SK-N-SH (cell line): ENCODE results near the gene ELFN2. TPM values are rescaled to one million over a fixed set of nuclear protein-coding genes. Genes with fewer than 3 reads are reported as not detected.

ENCODE experiments used
- CTCF ChIA-PET: fragments of 300-600, 350-600 bp; formaldehyde crosslinking; extraction: SDS; loops from one replicate; lab custom pipeline; 2021; lab: Yijun Ruan, JAX
- POLR2A ChIA-PET: fragments of 350-600 bp; sonication (Branson Sonifier 250); formaldehyde crosslinking; extraction: SDS; loops from one replicate; lab custom pipeline; 2020; ENCODE audit warnings: antibody characterized with exemption, inconsistent platforms; lab: Yijun Ruan, JAX
- DNase-seq: peaks from one replicate; pipeline ENCODE4 v3.0.0; 2012
- H2AFZ ChIP-seq: fragments of 200-600 bp; sonication (generic); 2 replicates; pipeline ENCODE4 v1.8.1; 2016; ENCODE audit warnings: antibody characterized with exemption, mild to moderate bottlenecking, low read depth
- H3F3A ChIP-seq: fragments of 200-600 bp; sonication (generic); replicated peaks from 2 replicates; pipeline ENCODE3; 2016; ENCODE audit warnings: antibody characterized with exemption, mild to moderate bottlenecking; ENCODE audit not compliant: insufficient read depth
- H3K27ac ChIP-seq, 2 experiments: fragments of 200-500 bp in 1 of 2; fragments of 200-600 bp in 1 of 2; sonication (Bioruptor generic) in 1 of 2; sonication (generic), shearing (Covaris generic) in 1 of 2; 2 replicates each; pipeline versions ENCODE4 v1.5.1 to v1.6.1; 2014 to 2016; ENCODE audit warnings: low read depth in 2 of 2, inconsistent platforms in 1 of 2, low read length in 1 of 2, mild to moderate bottlenecking in 1 of 2, mixed read lengths in 1 of 2
- H3K27me3 ChIP-seq: fragments of 200-600 bp; sonication (generic), shearing (Covaris generic); 2 replicates; pipeline ENCODE4 v1.6.1; 2016; ENCODE audit warnings: mixed run types; ENCODE audit not compliant: insufficient read depth
- H3K36me3 ChIP-seq, 2 experiments: fragments of 200-500 bp in 1 of 2; fragments of 200-600 bp in 1 of 2; sonication (Bioruptor generic) in 1 of 2; sonication (generic) in 1 of 2; replicated peaks in 1 of 2; 2 replicates each; pipeline versions ENCODE3 to v1.5.1; 2014 to 2016; ENCODE audit warnings: low read length in 1 of 2, mild to moderate bottlenecking in 1 of 2; ENCODE audit not compliant: insufficient read depth in 2 of 2, control insufficient read depth in 1 of 2
- H3K4me1 ChIP-seq, 2 experiments: fragments of 200-500 bp in 1 of 2; fragments of 200-600 bp in 1 of 2; sonication (Bioruptor generic) in 1 of 2; sonication (generic), shearing (Covaris generic) in 1 of 2; 2 replicates each; pipeline versions ENCODE4 v1.5.1 to v1.6.1; 2014 to 2016; ENCODE audit warnings: low read depth in 1 of 2, low read length in 1 of 2, mixed run types in 1 of 2; ENCODE audit not compliant: insufficient read depth in 2 of 2, control insufficient read depth in 1 of 2
- H3K4me2 ChIP-seq: fragments of 200-600 bp; sonication (generic), shearing (Covaris generic); 2 replicates; pipeline ENCODE4 v1.6.1; 2017; ENCODE audit warnings: mixed run types
- H3K4me3 ChIP-seq, 2 experiments: fragments of 200-500 bp in 1 of 2; fragments of 200-600 bp in 1 of 2; sonication (Bioruptor generic) in 1 of 2; sonication (generic), shearing (Covaris generic) in 1 of 2; 2 replicates each; pipeline versions ENCODE4 v1.5.1 to v1.8.1; 2014 to 2016; ENCODE audit warnings: low read depth in 2 of 2, inconsistent platforms in 1 of 2, low read length in 1 of 2, mild to moderate bottlenecking in 1 of 2, mixed read lengths in 1 of 2, moderate library complexity in 1 of 2
- H3K79me2 ChIP-seq: fragments of 200-600 bp; sonication (generic); 2 replicates; pipeline ENCODE4 v1.8.1; 2017; ENCODE audit warnings: mild to moderate bottlenecking; ENCODE audit not compliant: insufficient read depth
- H3K9ac ChIP-seq: fragments of 200-600 bp; sonication (generic); 2 replicates; pipeline ENCODE4 v1.6.1; 2017; ENCODE audit warnings: mixed run types
- H3K9me2 ChIP-seq: fragments of 200-600 bp; sonication (generic); 2 replicates; pipeline ENCODE4 v1.6.1; 2017; ENCODE audit warnings: mixed run types
- H3K9me3 ChIP-seq: fragments of 200-600 bp; sonication (generic); 2 replicates; pipeline ENCODE4 v1.6.1; 2017; ENCODE audit warnings: mixed run types, mild to moderate bottlenecking, moderate library complexity
- H4K20me1 ChIP-seq: fragments of 200-600 bp; sonication (generic); 2 replicates; pipeline ENCODE4 v1.6.1; 2017; ENCODE audit warnings: mild to moderate bottlenecking, mixed run types; ENCODE audit not compliant: insufficient read depth
- CHD2 ChIP-seq: fragments of 150-350 bp; IDR thresholded peaks from 2 replicates; pipeline ENCODE4 v1.6.1; 2018; ENCODE audit warnings: low read length; ENCODE audit not compliant: partially characterized antibody
- CTCF ChIP-seq: fragments of 200-600 bp; sonication (generic); IDR thresholded peaks from 2 replicates; pipeline ENCODE4 v1.6.1; 2017; ENCODE audit warnings: antibody characterized with exemption, mild to moderate bottlenecking, moderate library complexity
- ELF1 ChIP-seq: IDR thresholded peaks from 2 replicates; pipeline ENCODE4 v1.4.0; 2012
- EZH2phosphoT487 ChIP-seq: fragments of 200-600 bp; sonication (generic); IDR thresholded peaks from 2 replicates; pipeline ENCODE4 v1.6.1; 2017; ENCODE audit warnings: low read depth, mixed run types, mild to moderate bottlenecking, antibody characterized with exemption, moderate library complexity, borderline replicate concordance
- FOXM1 ChIP-seq: IDR thresholded peaks from 2 replicates; pipeline ENCODE4 v1.4.0; 2012; ENCODE audit warnings: low read depth, mild to moderate bottlenecking
- JUND ChIP-seq: IDR thresholded peaks from 2 replicates; pipeline ENCODE4 v1.4.0; 2012
- MAX ChIP-seq: IDR thresholded peaks from 2 replicates; pipeline ENCODE4 v1.4.0; 2012; ENCODE audit warnings: low read depth
- MEF2A ChIP-seq: IDR thresholded peaks from 2 replicates; pipeline ENCODE4 v1.4.0; 2012; ENCODE audit warnings: low read depth, borderline replicate concordance
- MXI1 ChIP-seq: IDR thresholded peaks from 2 replicates; pipeline ENCODE4 v1.6.1; 2012; ENCODE audit warnings: mild to moderate bottlenecking, low read depth, low read length, improper control_type of control experiment
- NFIC ChIP-seq: IDR thresholded peaks from 2 replicates; pipeline ENCODE4 v1.4.0; 2012; ENCODE audit warnings: borderline replicate concordance
- NRF1 ChIP-seq: IDR thresholded peaks from 2 replicates; pipeline ENCODE4 v1.6.1; 2012; ENCODE audit warnings: low read depth, mild to moderate bottlenecking, low read length
- PBX3 ChIP-seq: IDR thresholded peaks from 2 replicates; pipeline ENCODE4; 2012
- RCOR1 ChIP-seq: fragments of 150-350 bp; IDR thresholded peaks from 2 replicates; pipeline ENCODE4 v1.6.1; 2017; ENCODE audit warnings: antibody characterized with exemption, low read length
- REST ChIP-seq: IDR thresholded peaks from 2 replicates; pipeline ENCODE4 v1.6.1; 2012; ENCODE audit warnings: mild to moderate bottlenecking, low read depth, low read length, moderate library complexity
- RFX5 ChIP-seq: IDR thresholded peaks from 2 replicates; pipeline ENCODE4 v1.6.1; 2012; ENCODE audit warnings: mild to moderate bottlenecking, improper control_type of control experiment, low read length
- RXRA ChIP-seq: IDR thresholded peaks from 2 replicates; pipeline ENCODE4 v1.4.0; 2012; ENCODE audit warnings: low read depth, mild to moderate bottlenecking, borderline replicate concordance
- SIN3A ChIP-seq: IDR thresholded peaks from 2 replicates; pipeline ENCODE4 v1.6.1; 2012; ENCODE audit warnings: low read depth, mild to moderate bottlenecking, low read length, moderate library complexity, borderline replicate concordance
- TEAD4 ChIP-seq: IDR thresholded peaks from 2 replicates; pipeline ENCODE4 v1.4.0; 2012; ENCODE audit warnings: mild to moderate bottlenecking, borderline replicate concordance; ENCODE audit not compliant: insufficient read depth
- USF2 ChIP-seq: fragments of 150-350 bp; IDR thresholded peaks from 2 replicates; pipeline ENCODE4 v1.6.1; 2017; ENCODE audit warnings: antibody characterized with exemption, low read length, low read depth, borderline replicate concordance
- YY1 ChIP-seq: IDR thresholded peaks from 2 replicates; pipeline ENCODE4 v1.4.0; 2012; ENCODE audit warnings: low read depth, mild to moderate bottlenecking
- WGBS: methylation state at CpG from one replicate; pipeline ENCODE4 v1.1.6; 2017; ENCODE audit warnings: low lambda C conversion rate; 5-methylcytosine and 5-hydroxymethylcytosine counted together
- polyA plus RNA-seq, 3 experiments: library from polyadenylated mRNA; depleted of rRNA; stranded (reverse); fragments of >200 nt; gene quantifications; 2 replicates each; pipeline ENCODE4 v1.2.3, GENCODE V29; 2012

The ELFN2 gene
- polyA plus RNA-seq, 1 of the 3 experiments (the other 2 are of a cell fraction): 2.8 TPM

- Histone ChIP-seq H4K20me1 (no peaks in the 10 kb centered on the region), H3F3A (no peaks in the 10 kb centered on the region), H3K79me2 (no peaks in the 10 kb centered on the region), H3K4me3 (no peak overlapping the region), H3K27me3 (no peaks in the 10 kb centered on the region), H3K36me3 (no peaks in the 10 kb centered on the region), H3K4me2 (no peak overlapping the region), H3K9ac (no peak overlapping the region), H3K9me3 (no peaks in the 10 kb centered on the region)
- CTCF ChIA-PET: interaction anchor here (0.8 to 1.9 kb wide), 3 partner anchors 15 to 214 kb away, joined by 3 to 6 read pairs (median 3); no protein-coding TSS in a partner anchor
- 68% methylated on average over 9 of the region's 14 CpGs for WGBS
- POLR2A ChIA-PET: interaction anchor here (0.6 kb wide), 1 partner anchor 44 kb away, joined by 3 read pairs; no protein-coding TSS in a partner anchor
- TF ChIP-seq EZH2phosphoT487 (no peak), NRF1 (no peak), NFIC (no peak), MXI1 (no peak), FOXM1 (no peak), MEF2A (no peak), SIN3A (no peak), MAX (no peak), REST (no peak), RFX5 (no peak), CTCF (no peak), RCOR1 (no peak)
- TF ChIP-seq, all 33 proteins: peak for 0
- DNase-seq: no peak
- no peak overlapping the region for H3K27ac ChIP-seq
- H3K4me1 ChIP-seq: no peaks in the 10 kb centered on the region; a peak in 1 of 4 replicates
- H2AFZ ChIP-seq: no peak overlapping the region
- H3K9me2 ChIP-seq: no peaks in the 10 kb centered on the region
These were observed 48.6 kb downstream of the ELFN2 start for GRCh38 chr22:37378642-37379058.

- 85% methylated on average over 13 of the region's 14 CpGs for WGBS
- Histone ChIP-seq H3K4me2 (no peak overlapping the region), H3K4me3 (no peak overlapping the region), H3K27ac (no peak overlapping the region), H3K79me2 (no peaks in the 10 kb centered on the region), H3K9ac (no peak overlapping the region), H4K20me1 (no peaks in the 10 kb centered on the region), H3F3A (no peaks in the 10 kb centered on the region), H3K4me1 (no peaks in the 10 kb centered on the region; a peak in 1 of 4 replicates), H3K9me2 (no peaks in the 10 kb centered on the region), H3K27me3 (no peaks in the 10 kb centered on the region), H3K9me3 (no peaks in the 10 kb centered on the region), H3K36me3 (no peaks in the 10 kb centered on the region), H2AFZ (no peak overlapping the region)
- ChIA-PET POLR2A (no interaction called here), CTCF (interaction anchor here (1.9 kb wide), 1 partner anchor 50 kb away, joined by 6 read pairs; no protein-coding TSS in a partner anchor)
- no peak for DNase-seq
- TF ChIP-seq NFIC: no peak
- no peak for TF ChIP-seq CHD2
- no peak for TF ChIP-seq JUND
- TF ChIP-seq PBX3: no peak
- no peak for TF ChIP-seq YY1
- TF ChIP-seq ELF1: no peak
- no peak for TF ChIP-seq EZH2phosphoT487
- TF ChIP-seq RFX5: no peak
- TF ChIP-seq TEAD4: no peak
- TF ChIP-seq RXRA: no peak
- TF ChIP-seq USF2: no peak
These were observed 49.4 kb downstream of the ELFN2 start for GRCh38 chr22:37377927-37378326.
